Measurements from ENCODE around the gene ENPEP. TPM values are rescaled to one million over a fixed set of nuclear protein-coding genes. Genes with fewer than 3 reads are reported as not detected.

The ENPEP gene
- total and polyA plus RNA-seq, 9 of the 15 experiments (the other 6 are each of a cell fraction or from before 2014, with no cell fraction given) = 0.01 TPM; not detected in 7

- in situ Hi-C loops (cut with MboI) (no loop called here), intact Hi-C loops (cut with micrococcal nuclease) (no loop called here)
- ATAC-seq (no peak), DNase-seq (ENCODE audit: extremely low read depth in 1 of 4, low spot score in 3 of 4) (no peak), FAIRE-seq (no peak)
- Histone ChIP-seq H3K4me1 (replicated peaks in 1 of 2; ENCODE audit: control insufficient read depth in 2 of 2, insufficient read depth in 2 of 2, low read length in 2 of 2) (no peaks in the 10 kb centered on the region), H3K36me3 (ENCODE audit: control insufficient read depth, insufficient read depth, low read length) (no peaks in the 10 kb centered on the region), H3K27ac (ENCODE audit: extremely low read depth, low read depth, low read length) (no peak overlapping the region), H4K20me1 (replicated peaks; ENCODE audit: control insufficient read depth, insufficient read depth, low read length) (no peaks in the 10 kb centered on the region), H3K4me3 (no peak overlapping the region), H3K27me3 (ENCODE audit: control insufficient read depth in 2 of 2, insufficient read depth in 2 of 2, low read length in 2 of 2) (no peaks in the 10 kb centered on the region), H2AFZ (ENCODE audit: low read depth, low read length) (no peak overlapping the region), H3K4me2 (ENCODE audit: insufficient read depth, low read length) (no peak overlapping the region), H3K9me3 (replicated peaks; ENCODE audit: control insufficient read depth, insufficient read depth, low read depth, low read length) (no peaks in the 10 kb centered on the region), H3K9ac (ENCODE audit: insufficient read depth in 1 of 2, low read depth in 2 of 2, low read length in 2 of 2) (no peak overlapping the region), H3K9me1 (ENCODE audit: control insufficient read depth, insufficient read depth, low read length) (no peaks in the 10 kb centered on the region), H3K79me2 (ENCODE audit: control insufficient read depth, insufficient read depth, low read length) (no peaks in the 10 kb centered on the region)
- ChIA-PET POLR2A (no interaction called here), CTCF (ENCODE audit: low intra/inter-chr PET ratio) (no interaction called here)
- BruUV-seq (replicated peaks) = no TSS peak
- 4% methylated on average over 2 of the region's 2 CpGs for whole genome bisulfite sequencing (ENCODE audit: insufficient coverage, low coverage, missing lambda C conversion rate)
- TF ChIP-seq DDX20 (tag; IDR thresholded peaks at IDR 0.05; ENCODE audit: low read depth) = no peak
- no peak for TF ChIP-seq ATF6 (CRISPR knock-in tag; IDR thresholded peaks at IDR 0.05)
- TF ChIP-seq, protein P1, sequence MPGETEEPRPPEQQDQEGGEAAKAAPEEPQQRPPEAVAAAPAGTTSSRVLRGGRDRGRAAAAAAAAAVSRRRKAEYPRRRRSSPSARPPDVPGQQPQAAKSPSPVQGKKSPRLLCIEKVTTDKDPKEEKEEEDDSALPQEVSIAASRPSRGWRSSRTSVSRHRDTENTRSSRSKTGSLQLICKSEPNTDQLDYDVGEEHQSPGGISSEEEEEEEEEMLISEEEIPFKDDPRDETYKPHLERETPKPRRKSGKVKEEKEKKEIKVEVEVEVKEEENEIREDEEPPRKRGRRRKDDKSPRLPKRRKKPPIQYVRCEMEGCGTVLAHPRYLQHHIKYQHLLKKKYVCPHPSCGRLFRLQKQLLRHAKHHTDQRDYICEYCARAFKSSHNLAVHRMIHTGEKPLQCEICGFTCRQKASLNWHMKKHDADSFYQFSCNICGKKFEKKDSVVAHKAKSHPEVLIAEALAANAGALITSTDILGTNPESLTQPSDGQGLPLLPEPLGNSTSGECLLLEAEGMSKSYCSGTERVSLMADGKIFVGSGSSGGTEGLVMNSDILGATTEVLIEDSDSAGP (CRISPR knock-in tag; IDR thresholded peaks at IDR 0.05) = no peak
- no peak for TF ChIP-seq ZNF184 (CRISPR knock-in tag; IDR thresholded peaks at IDR 0.05)
- TF ChIP-seq E2F3 (CRISPR knock-in tag; IDR thresholded peaks at IDR 0.05) = no peak
- no peak for TF ChIP-seq ARID1B (IDR thresholded peaks at IDR 0.05)
- no peak for TF ChIP-seq ZFPM2 (CRISPR knock-in tag; IDR thresholded peaks at IDR 0.05)
- no peak for TF ChIP-seq ZNF584 (CRISPR knock-in tag; IDR thresholded peaks at IDR 0.05; ENCODE audit: low read depth)
- no peak for TF ChIP-seq ZNF3 (CRISPR knock-in tag; IDR thresholded peaks at IDR 0.05)
- no peak for TF ChIP-seq ZNF347 (CRISPR knock-in tag; IDR thresholded peaks at IDR 0.05; ENCODE audit: low read depth)
- no peak for TF ChIP-seq ZNF384 (IDR thresholded peaks at IDR 0.05; ENCODE audit: low read depth, low read length)
- no peak for TF ChIP-seq ZNF134 (CRISPR knock-in tag; conservative IDR thresholded peaks at IDR 0.05)
- TF ChIP-seq CEBPG (CRISPR knock-in tag; IDR thresholded peaks at IDR 0.05) = no peak
- TF ChIP-seq CEBPG (tag; conservative IDR thresholded peaks at IDR 0.05 in 1 of 2, IDR thresholded peaks at IDR 0.05 in 1 of 2) = no peak
These were observed 77.2 kb downstream of the ENPEP start for GRCh38 chr4:110553197-110553596.

Measured in K562 (cell line).